AG04450 (cell line): ENCODE measurements around the gene ATP6V1C2. TPM values are rescaled to one million over a fixed set of nuclear protein-coding genes. Genes with fewer than 3 reads are reported as not detected.

ENCODE experiments used
- CTCF ChIA-PET: fragments of 300-600, 350-600 bp; formaldehyde crosslinking; extraction: SDS; loops from one replicate; lab custom pipeline; 2022; ENCODE audit warnings: antibody characterized with exemption, inconsistent platforms; lab: Charles Lee
- POLR2A ChIA-PET: fragments of 350-600 bp; formaldehyde crosslinking; extraction: SDS; loops from one replicate; lab custom pipeline; 2021; ENCODE audit warnings: antibody characterized with exemption, inconsistent platforms; lab: Yijun Ruan, JAX
- DNase-seq: peaks from one replicate; pipeline ENCODE4 v3.0.0-alpha.2; 2011; ENCODE audit warnings: low read depth, low spot score
- H3K27ac ChIP-seq: one replicate; pipeline ENCODE4 v1.5.1; 2012; ENCODE audit warnings: low read depth, low read length, control low read depth
- H3K27me3 ChIP-seq: one replicate; pipeline ENCODE4 v1.6.0; 2012; ENCODE audit warnings: low read length; ENCODE audit not compliant: control insufficient read depth, insufficient read depth
- H3K4me3 ChIP-seq: 2 replicates; pipeline ENCODE4 v1.5.1; 2011; ENCODE audit warnings: mild to moderate bottlenecking, low read depth, low read length, control low read depth
- H3K9me3 ChIP-seq: 2 replicates; pipeline ENCODE4 v1.5.1; 2012; ENCODE audit warnings: low read length; ENCODE audit not compliant: control insufficient read depth, insufficient read depth
- polyA plus RNA-seq: library from polyadenylated mRNA; depleted of rRNA; stranded (reverse); fragments of >200 nt; gene quantifications from 2 replicates; pipeline ENCODE4 v1.2.3, GENCODE V29; 2011
- TF ChIP-seq, protein P1 (sequence below): IDR thresholded peaks from 2 replicates; pipeline ENCODE4 v1.5.1; 2011; ENCODE audit warnings: low read depth, low read length, control low read depth, inconsistent platforms

The ATP6V1C2 gene
- polyA plus RNA-seq, 1 experiment, result 0.14 TPM

DNA sequence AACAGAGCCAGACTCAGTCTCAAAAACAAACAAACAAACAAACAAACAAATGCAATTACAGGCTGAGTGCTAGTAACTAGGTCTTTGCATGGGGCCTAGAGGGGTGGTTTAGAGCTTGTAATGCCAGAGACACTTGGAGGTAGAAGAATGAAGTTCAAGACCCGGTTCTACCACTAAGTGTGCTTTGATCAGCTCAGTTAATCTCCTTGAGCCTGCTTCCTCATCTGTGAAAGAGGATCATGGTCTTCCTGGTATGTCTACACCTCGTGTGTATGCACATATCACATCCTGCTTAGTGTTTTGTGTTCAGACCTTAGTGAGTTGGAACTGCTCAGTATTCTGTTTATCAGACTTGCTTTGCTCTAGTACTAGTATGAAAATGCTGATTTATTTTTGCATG lies 4.8 kb upstream of the ATP6V1C2 start:
- Histone ChIP-seq H3K27ac (no peak overlapping the region), H3K9me3 (no peaks in the 10 kb centered on the region; the same call in 1 of the 2 replicates), H3K27me3 (peaks cover 19% of the 10 kb centered on the region), H3K4me3 (no peak overlapping the region)
- ChIA-PET CTCF (no interaction called here), POLR2A (no interaction called here)
- no peak for DNase-seq
- TF ChIP-seq, protein P1, sequence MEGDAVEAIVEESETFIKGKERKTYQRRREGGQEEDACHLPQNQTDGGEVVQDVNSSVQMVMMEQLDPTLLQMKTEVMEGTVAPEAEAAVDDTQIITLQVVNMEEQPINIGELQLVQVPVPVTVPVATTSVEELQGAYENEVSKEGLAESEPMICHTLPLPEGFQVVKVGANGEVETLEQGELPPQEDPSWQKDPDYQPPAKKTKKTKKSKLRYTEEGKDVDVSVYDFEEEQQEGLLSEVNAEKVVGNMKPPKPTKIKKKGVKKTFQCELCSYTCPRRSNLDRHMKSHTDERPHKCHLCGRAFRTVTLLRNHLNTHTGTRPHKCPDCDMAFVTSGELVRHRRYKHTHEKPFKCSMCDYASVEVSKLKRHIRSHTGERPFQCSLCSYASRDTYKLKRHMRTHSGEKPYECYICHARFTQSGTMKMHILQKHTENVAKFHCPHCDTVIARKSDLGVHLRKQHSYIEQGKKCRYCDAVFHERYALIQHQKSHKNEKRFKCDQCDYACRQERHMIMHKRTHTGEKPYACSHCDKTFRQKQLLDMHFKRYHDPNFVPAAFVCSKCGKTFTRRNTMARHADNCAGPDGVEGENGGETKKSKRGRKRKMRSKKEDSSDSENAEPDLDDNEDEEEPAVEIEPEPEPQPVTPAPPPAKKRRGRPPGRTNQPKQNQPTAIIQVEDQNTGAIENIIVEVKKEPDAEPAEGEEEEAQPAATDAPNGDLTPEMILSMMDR, result no peak

DNA sequence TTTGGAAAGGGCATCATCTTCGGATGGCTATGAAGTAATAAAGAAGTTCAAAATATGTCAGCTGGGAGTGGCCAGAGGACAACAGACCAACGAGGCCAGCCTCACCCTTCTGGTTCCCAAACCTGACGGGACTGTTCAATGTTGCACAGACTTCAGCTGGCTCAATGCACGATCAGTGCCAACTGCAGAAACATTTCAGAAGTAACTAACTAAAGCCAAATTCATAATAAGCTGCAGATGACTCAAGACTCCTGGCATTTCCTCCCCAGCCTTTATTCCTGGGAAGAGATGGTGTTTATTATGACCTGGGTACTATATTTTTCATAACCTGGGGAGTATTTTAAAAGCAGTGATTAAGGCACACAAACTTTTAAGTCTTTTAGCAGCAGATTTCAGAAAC lies 3.8 kb upstream of the ATP6V1C2 start:
- TF ChIP-seq, protein P1, result no peak
- Histone ChIP-seq H3K27ac (no peak overlapping the region), H3K27me3 (peaks cover 27% of the 10 kb centered on the region), H3K9me3 (no peaks in the 10 kb centered on the region; the same call in 1 of the 2 replicates), H3K4me3 (no peak overlapping the region)
- CTCF ChIA-PET, result no interaction called here
- POLR2A ChIA-PET, result no interaction called here
- peak; percentile 2 for DNase-seq

- peaks cover 39% of the 10 kb centered on the region for H3K27me3 ChIP-seq
- TF ChIP-seq, protein P1, result no peak
- ChIA-PET CTCF (no interaction called here), POLR2A (no interaction called here)
- H3K27ac ChIP-seq, result no peak overlapping the region
- no peak for DNase-seq
- no peak overlapping the region for H3K4me3 ChIP-seq
- no peaks in the 10 kb centered on the region; the same call in 1 of the 2 replicates for H3K9me3 ChIP-seq
Measured at GRCh38 chr2:10720306-10720705, 1.1 kb upstream of the ATP6V1C2 start.

- Histone ChIP-seq H3K4me3 (no peak overlapping the region), H3K9me3 (no peaks in the 10 kb centered on the region; the same call in 1 of the 2 replicates), H3K27ac (no peak overlapping the region), H3K27me3 (peaks cover 44% of the 10 kb centered on the region)
- ChIA-PET POLR2A (no interaction called here), CTCF (no interaction called here)
- DNase-seq, result no peak
- TF ChIP-seq, protein P1, result no peak
Measured at GRCh38 chr2:10720947-10721395, 459 bp upstream of the ATP6V1C2 start.

DNA sequence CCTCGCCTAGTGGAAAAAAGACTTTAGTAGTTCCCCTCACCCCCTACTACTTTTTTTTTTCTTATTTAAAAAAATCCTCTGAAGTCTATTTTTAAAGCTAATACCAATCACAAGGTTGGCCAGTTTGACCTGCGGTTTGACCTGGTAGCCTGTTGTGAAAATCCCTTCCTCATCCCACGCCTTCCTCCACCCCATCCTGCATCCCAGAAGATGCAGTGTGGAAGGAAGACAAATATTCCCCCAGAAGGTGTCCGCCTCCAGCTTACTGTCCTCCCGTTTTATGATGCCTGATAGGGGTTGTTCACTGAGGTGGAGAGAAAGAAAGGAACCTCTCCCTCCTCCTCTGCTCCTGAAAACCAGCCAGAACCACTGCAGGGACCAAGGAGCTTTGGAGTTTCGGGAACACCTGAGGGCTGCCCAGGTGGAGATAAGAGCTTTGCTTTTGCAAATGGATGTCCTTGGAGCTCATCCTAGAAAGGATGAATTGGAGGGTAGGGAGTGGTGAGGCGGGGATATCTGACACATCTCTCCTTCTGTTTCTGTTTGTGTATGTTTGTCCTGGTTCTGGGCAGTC lies 909 bp downstream of the ATP6V1C2 start:
- TF ChIP-seq, protein P1, result no peak
- no peaks in the 10 kb centered on the region; the same call in 1 of the 2 replicates for H3K9me3 ChIP-seq
- ChIA-PET POLR2A (no interaction called here), CTCF (no interaction called here)
- no peak overlapping the region for H3K4me3 ChIP-seq
- no peak overlapping the region for H3K27ac ChIP-seq
- H3K27me3 ChIP-seq, result peaks cover 52% of the 10 kb centered on the region
- DNase-seq, result no peak
